DOHH2 (cell line): Measurements from ENCODE around the gene BAZ2B.
"Not testable (repeated sequence)": the region's sequence is repeated elsewhere in the genome, so short reads cannot be mapped to it uniquely, and the experiment has no call there.

Experiments
- H3F3A ChIP-seq: fragments of 200-600 bp; sonication (generic), shearing (Covaris generic); 2 replicates; pipeline ENCODE4 v1.6.0; 2016; ENCODE audit warnings: antibody characterized with exemption, mild to moderate bottlenecking; ENCODE audit not compliant: control insufficient read depth, insufficient read depth
- H3K27ac ChIP-seq: fragments of 200-600 bp; sonication (generic); 2 replicates; pipeline ENCODE4 v1.5.1; 2014; ENCODE audit warnings: low read depth, mild to moderate bottlenecking, low read length, moderate library complexity
- H3K27me3 ChIP-seq: fragments of 200-600 bp; sonication (generic); 2 replicates; pipeline ENCODE4 v1.6.1; 2014; ENCODE audit warnings: mild to moderate bottlenecking, low read length, mixed read lengths; ENCODE audit not compliant: control insufficient read depth
- H3K36me3 ChIP-seq: fragments of 200-600 bp; sonication (generic); 2 replicates; pipeline ENCODE4 v1.6.1; 2014; ENCODE audit warnings: mild to moderate bottlenecking, low read length, moderate library complexity, mixed read lengths; ENCODE audit not compliant: control insufficient read depth
- H3K4me1 ChIP-seq: fragments of 200-600 bp; sonication (generic); 2 replicates; pipeline ENCODE4 v1.6.1; 2014; ENCODE audit warnings: mild to moderate bottlenecking, low read length, mixed read lengths; ENCODE audit not compliant: control insufficient read depth
- H3K4me2 ChIP-seq: fragments of 200-600 bp; sonication (generic); 2 replicates; pipeline ENCODE4 v1.6.0; 2014; ENCODE audit warnings: mild to moderate bottlenecking, low read length, moderate library complexity
- H3K4me3 ChIP-seq: fragments of 200-600 bp; sonication (generic); 2 replicates; pipeline ENCODE4 v1.5.1; 2014; ENCODE audit warnings: mild to moderate bottlenecking, low read length, mixed read lengths
- H3K79me2 ChIP-seq: fragments of 200-600 bp; sonication (generic); 2 replicates; pipeline ENCODE4 v1.6.1; 2014; ENCODE audit warnings: mild to moderate bottlenecking, low read length, mixed read lengths; ENCODE audit not compliant: control insufficient read depth
- H3K9me2 ChIP-seq: fragments of 200-600 bp; sonication (generic); replicated peaks from 2 replicates; pipeline ENCODE4 v1.6.1; 2014; ENCODE audit warnings: mild to moderate bottlenecking, low read length, mixed read lengths; ENCODE audit not compliant: control insufficient read depth
- H3K9me3 ChIP-seq: fragments of 200-600 bp; sonication (generic); 2 replicates; pipeline ENCODE4 v1.6.1; 2014; ENCODE audit warnings: antibody characterized with exemption, low read length, mixed read lengths; ENCODE audit not compliant: control insufficient read depth, insufficient read depth
- H4K20me1 ChIP-seq: fragments of 200-600 bp; sonication (generic); 2 replicates; pipeline ENCODE4 v1.6.0; 2014; ENCODE audit warnings: low read depth, mild to moderate bottlenecking, antibody characterized with exemption, low read length, moderate library complexity; ENCODE audit not compliant: control insufficient read depth, insufficient read depth
- CTCF ChIP-seq: fragments of 200-600 bp; sonication (generic); IDR thresholded peaks from one replicate; pipeline ENCODE4 v1.5.1; 2014; ENCODE audit warnings: antibody characterized with exemption, mild to moderate bottlenecking, low read depth, low read length; ENCODE audit not compliant: poor library complexity, severe bottlenecking
- EZH2phosphoT487 ChIP-seq: fragments of 200-600 bp; sonication (generic); IDR thresholded peaks from 2 replicates; pipeline ENCODE4 v1.6.1; 2017; ENCODE audit warnings: borderline replicate concordance, mild to moderate bottlenecking, antibody characterized with exemption, low read length, moderate library complexity, mixed read lengths

The BAZ2B gene

GRCh38 chr2:159637240-159637639 is 20.9 kb upstream of the BAZ2B start:
- no peak overlapping the region for H3K27ac ChIP-seq
- TF ChIP-seq CTCF = no peak
- no peak for TF ChIP-seq EZH2phosphoT487
- H3K27me3 ChIP-seq = no peaks in the 10 kb centered on the region
- H3K36me3 ChIP-seq = no peaks in the 10 kb centered on the region
- no peaks in the 10 kb centered on the region for H3K9me3 ChIP-seq
- H3F3A ChIP-seq = no peaks in the 10 kb centered on the region
- H3K4me1 ChIP-seq = no peaks in the 10 kb centered on the region
- no peaks in the 10 kb centered on the region for H4K20me1 ChIP-seq
- H3K4me3 ChIP-seq = no peak overlapping the region
- H3K9me2 ChIP-seq = no peaks in the 10 kb centered on the region
- H3K79me2 ChIP-seq = no peaks in the 10 kb centered on the region
- H3K4me2 ChIP-seq = no peak overlapping the region

- no peaks in the 10 kb centered on the region for H4K20me1 ChIP-seq
- no peak overlapping the region for H3K4me2 ChIP-seq
- no peaks in the 10 kb centered on the region for H3F3A ChIP-seq
- H3K27me3 ChIP-seq = no peaks in the 10 kb centered on the region
- H3K4me3 ChIP-seq = no peak overlapping the region
- H3K79me2 ChIP-seq = no peaks in the 10 kb centered on the region
- no peak overlapping the region for H3K27ac ChIP-seq
- no peaks in the 10 kb centered on the region for H3K36me3 ChIP-seq
- no peaks in the 10 kb centered on the region for H3K9me3 ChIP-seq
- no peak for TF ChIP-seq EZH2phosphoT487
- no peak for TF ChIP-seq CTCF
- no peaks in the 10 kb centered on the region for H3K9me2 ChIP-seq
- no peaks in the 10 kb centered on the region for H3K4me1 ChIP-seq
These were observed 18.9 kb upstream of the BAZ2B start for GRCh38 chr2:159635006-159635789.

- Histone ChIP-seq H3K4me1 (no peaks in the 10 kb centered on the region), H3K36me3 (no peaks in the 10 kb centered on the region), H3K27me3 (no peaks in the 10 kb centered on the region), H3F3A (no peaks in the 10 kb centered on the region), H4K20me1 (no peaks in the 10 kb centered on the region), H3K9me2 (no peaks in the 10 kb centered on the region), H3K79me2 (no peaks in the 10 kb centered on the region), H3K4me3 (no peak overlapping the region), H3K27ac (no peak overlapping the region), H3K4me2 (no peak overlapping the region), H3K9me3 (no peaks in the 10 kb centered on the region)
- TF ChIP-seq EZH2phosphoT487 = no peak
These were observed 16.9 kb upstream of the BAZ2B start for GRCh38 chr2:159633219-159633618.

GRCh38 chr2:159625628-159626027 is 9.3 kb upstream of the BAZ2B start:
- H3K9me3 ChIP-seq, H3K27me3 ChIP-seq, H4K20me1 ChIP-seq, H3K27ac ChIP-seq, H3K4me2 ChIP-seq, H3K4me1 ChIP-seq, H3K9me2 ChIP-seq, H3K4me3 ChIP-seq, H3K36me3 ChIP-seq, H3K79me2 ChIP-seq, H3F3A ChIP-seq: not testable (repeated sequence)
